ENCODE results near the gene TUT4. TPM values are rescaled to one million over a fixed set of nuclear protein-coding genes. Genes with fewer than 3 reads are reported as not detected.

The TUT4 gene
- total and polyA plus RNA-seq, 2 experiments from 2014 or later: 69.9 to 116 TPM

GRCh38 chr1:52580283-52580682 is 27.4 kb upstream of the TUT4 start:
- no peaks in the 10 kb centered on the region for H3K36me3 ChIP-seq (ENCODE audit: insufficient read depth)
- DNase-seq (ENCODE audit: low spot score): no peak
- Mint-ChIP-seq H3K27ac (no peak overlapping the region), H3K4me3 (no peak overlapping the region), H3K27me3 (ENCODE audit: insufficient read depth, low read depth, poor library complexity) (no peaks in the 10 kb centered on the region), H3K4me1 (no peaks in the 10 kb centered on the region), H3K9me3 (no peaks in the 10 kb centered on the region), H3K36me3 (ENCODE audit: low read depth) (no peaks in the 10 kb centered on the region)
- no peaks in the 10 kb centered on the region for H3K4me1 ChIP-seq (ENCODE audit: insufficient read depth)
- H3K27me3 ChIP-seq (ENCODE audit: insufficient read depth): no peaks in the 10 kb centered on the region
- H3K4me3 ChIP-seq: no peak overlapping the region
- no peaks in the 10 kb centered on the region; the same call in 1 of the 2 replicates for H4K20me1 ChIP-seq (replicated peaks; ENCODE audit: insufficient read depth)
- no peak for TF ChIP-seq NANOG (IDR thresholded peaks at IDR 0.05; ENCODE audit: borderline replicate concordance)
- TF ChIP-seq ZNF114 (CRISPR knock-in tag; IDR thresholded peaks at IDR 0.05): no peak
- no peak for TF ChIP-seq JUNB (IDR thresholded peaks at IDR 0.05; ENCODE audit: unreplicated experiment)
- TF ChIP-seq ETS1 (IDR thresholded peaks at IDR 0.05): no peak
- TF ChIP-seq STAT1 (IDR thresholded peaks at IDR 0.05; ENCODE audit: unreplicated experiment): no peak
- no peak for TF ChIP-seq EZH2phosphoT487 (IDR thresholded peaks at IDR 0.05; ENCODE audit: unreplicated experiment)
- TF ChIP-seq CREB1 (CRISPR knock-in tag; IDR thresholded peaks at IDR 0.05; ENCODE audit: low read depth): no peak
- no peak for TF ChIP-seq ZNF462 (CRISPR knock-in tag; IDR thresholded peaks at IDR 0.05)
- TF ChIP-seq EZH2 (IDR thresholded peaks at IDR 0.05; ENCODE audit: low read depth, unreplicated experiment): no peak
- no peak for TF ChIP-seq REST (IDR thresholded peaks at IDR 0.05; ENCODE audit: unreplicated experiment)
- no peak for TF ChIP-seq ZNF331 (CRISPR knock-in tag; IDR thresholded peaks at IDR 0.05; ENCODE audit: low read depth)
- no peaks in the 10 kb centered on the region for H3F3A ChIP-seq (replicated peaks; ENCODE audit: low read depth)
- no peak for ATAC-seq
- no peaks in the 10 kb centered on the region for H3K79me2 ChIP-seq (replicated peaks; ENCODE audit: insufficient read depth)
- no peaks in the 10 kb centered on the region for H3K9me2 ChIP-seq (ENCODE audit: insufficient read depth)
- H3K27ac ChIP-seq (ENCODE audit: low read depth): no peak overlapping the region
- H3K4me2 ChIP-seq: no peak overlapping the region
- no peak overlapping the region for H2AFZ ChIP-seq

Measured in GM23338 (cell line).